Measurements from ENCODE around the gene PITPNM3.

PITPNM3 gene

GRCh38 chr17:6402258-6402657 lies 154.1 kb downstream of the PITPNM3 start:
- no peak for DNase-seq (ENCODE audit: low spot score)
